Astrocyte (in vitro differentiated cells and primary cell): ENCODE results near the gene CENPX. TPM values are rescaled to one million over a fixed set of nuclear protein-coding genes. Genes with fewer than 3 reads are reported as not detected.
A peak's percentile ranks its signal among the peaks of the same experiment; 100 is the strongest.

Source experiments
- DNase-seq: peaks from one replicate; pipeline ENCODE4 v3.0.0-alpha.2; 2010; ENCODE audit warnings: low read depth
- FAIRE-seq: peaks from 2 replicates; lab custom pipeline; 2011; peaks lifted over from hg19 to GRCh38; lab: Jason Lieb, UNC
- H2AFZ ChIP-seq: 2 replicates; pipeline ENCODE4 v1.6.0; 2012; ENCODE audit warnings: low read depth, low read length, inconsistent platforms
- H3K27ac ChIP-seq: 2 replicates; pipeline ENCODE4 v1.5.1; 2011; ENCODE audit warnings: low read depth, low read length, inconsistent platforms
- H3K27me3 ChIP-seq: 2 replicates; pipeline ENCODE4 v1.6.0; 2011; ENCODE audit warnings: low read length, inconsistent platforms; ENCODE audit not compliant: insufficient read depth
- H3K36me3 ChIP-seq: 2 replicates; pipeline ENCODE4 v1.5.1; 2011; ENCODE audit warnings: low read length, inconsistent platforms; ENCODE audit not compliant: insufficient read depth
- H3K4me1 ChIP-seq: 2 replicates; pipeline ENCODE4 v1.5.1; 2011; ENCODE audit warnings: low read length, inconsistent platforms; ENCODE audit not compliant: insufficient read depth
- H3K4me2 ChIP-seq: 2 replicates; pipeline ENCODE4 v1.6.0; 2012; ENCODE audit warnings: low read length, inconsistent platforms
- H3K4me3 ChIP-seq: 2 replicates; pipeline ENCODE4 v1.5.1; 2011; ENCODE audit warnings: low read depth, mild to moderate bottlenecking, low read length, inconsistent platforms; ENCODE audit not compliant: insufficient read depth
- H3K79me2 ChIP-seq: 2 replicates; pipeline ENCODE4 v1.6.0; 2012; ENCODE audit warnings: mild to moderate bottlenecking, low read length, inconsistent platforms; ENCODE audit not compliant: insufficient read depth
- H3K9ac ChIP-seq: 2 replicates; pipeline ENCODE4 v1.6.0; 2012; ENCODE audit warnings: mild to moderate bottlenecking, low read length, inconsistent platforms
- H3K9me3 ChIP-seq: 2 replicates; pipeline ENCODE4 v1.5.1; 2012; ENCODE audit warnings: low read depth, mild to moderate bottlenecking, low read length, inconsistent platforms; ENCODE audit not compliant: insufficient read depth
- H4K20me1 ChIP-seq: 2 replicates; pipeline ENCODE4 v1.6.0; 2012; ENCODE audit warnings: low read length, inconsistent platforms; ENCODE audit not compliant: insufficient read depth
- H3K27ac Mint-ChIP-seq: one replicate; pipeline ENCODE4 v1.8.0; 2021; ENCODE audit warnings: mild to moderate bottlenecking, mixed read lengths; ENCODE audit not compliant: unreplicated experiment
- H3K27me3 Mint-ChIP-seq: one replicate; pipeline ENCODE4 v1.8.0; 2021; ENCODE audit warnings: low read depth, mixed read lengths; ENCODE audit not compliant: unreplicated experiment
- H3K36me3 Mint-ChIP-seq: one replicate; pipeline ENCODE4 v1.8.0; 2021; ENCODE audit warnings: low read depth, mixed read lengths; ENCODE audit not compliant: unreplicated experiment
- H3K4me1 Mint-ChIP-seq: one replicate; pipeline ENCODE4 v1.8.0; 2021; ENCODE audit warnings: low read depth, mixed read lengths; ENCODE audit not compliant: unreplicated experiment
- H3K4me3 Mint-ChIP-seq: one replicate; pipeline ENCODE4 v1.8.0; 2021; ENCODE audit warnings: mild to moderate bottlenecking, moderate library complexity, mixed read lengths; ENCODE audit not compliant: unreplicated experiment
- H3K9me3 Mint-ChIP-seq: one replicate; pipeline ENCODE4 v1.8.0; 2021; ENCODE audit warnings: mild to moderate bottlenecking, mixed read lengths; ENCODE audit not compliant: unreplicated experiment
- EZH2 ChIP-seq: IDR thresholded peaks from 2 replicates; pipeline ENCODE4 v1.6.1; 2012; ENCODE audit warnings: mild to moderate bottlenecking, low read length, inconsistent platforms; ENCODE audit not compliant: insufficient read depth
- total RNA-seq: library from RNA; stranded (reverse); gene quantifications from 2 replicates; pipeline ENCODE4 v1.2.1, GENCODE V29; 2021
- TF ChIP-seq, protein P1 (sequence below): IDR thresholded peaks from 2 replicates; pipeline ENCODE4 v1.5.1; 2011; ENCODE audit warnings: low read depth, mild to moderate bottlenecking, inconsistent platforms, low read length, moderate library complexity; ENCODE audit not compliant: insufficient read depth

The CENPX gene
- total RNA-seq, 1 donor from 2014 or later = 26.7 TPM

DNA sequence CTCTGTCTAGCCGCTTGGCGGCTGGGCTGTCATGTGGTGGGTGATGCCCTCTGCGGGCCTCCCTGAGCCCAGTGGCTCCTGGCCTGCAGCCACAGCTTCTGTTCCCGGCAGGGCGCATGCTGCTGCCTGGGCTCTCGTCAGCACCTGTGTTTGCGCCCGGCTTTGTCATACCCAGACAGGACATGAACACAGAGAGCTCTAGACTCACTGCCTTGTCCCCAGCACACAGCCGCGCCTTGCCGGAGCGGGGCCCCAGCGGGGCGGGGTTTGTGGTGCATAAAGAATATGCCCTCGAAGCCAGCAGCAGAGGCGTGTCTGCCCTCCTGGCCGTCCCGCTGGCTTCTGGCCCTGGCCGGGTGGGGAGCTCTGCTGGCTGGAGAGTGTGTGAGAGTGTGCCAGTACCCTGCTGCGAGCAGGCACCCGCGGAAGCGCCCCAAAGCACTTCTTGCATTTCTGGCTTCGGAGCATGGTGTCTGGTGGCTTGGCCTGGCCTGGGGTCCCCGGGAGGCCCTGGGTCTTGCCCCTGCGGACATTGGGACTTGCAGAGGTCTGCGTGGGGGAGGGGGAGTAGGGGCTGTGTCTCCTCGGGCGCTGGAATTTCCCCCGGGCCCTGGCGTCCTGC is 30.9 kb downstream of the CENPX start:
- Histone ChIP-seq H3K4me2 (peak overlapping the region; percentile 72), H3K27ac (no peak overlapping the region), H3K79me2 (peaks cover 6% of the 10 kb centered on the region), H3K36me3 (no peaks in the 10 kb centered on the region), H4K20me1 (peaks cover 55% of the 10 kb centered on the region), H2AFZ (peak overlapping the region; percentile 18), H3K4me1 (peaks cover 10% of the 10 kb centered on the region), H3K9me3 (no peaks in the 10 kb centered on the region), H3K27me3 (no peaks in the 10 kb centered on the region), H3K9ac (peak overlapping the region; percentile 23), H3K4me3 (no peak overlapping the region)
- FAIRE-seq = no peak
- H3K27me3 Mint-ChIP-seq = no peaks in the 10 kb centered on the region
- DNase-seq = peak; percentile 35
- H3K27ac Mint-ChIP-seq = no peak overlapping the region
- H3K9me3 Mint-ChIP-seq = peaks cover 5% of the 10 kb centered on the region
- H3K4me1 Mint-ChIP-seq = no peaks in the 10 kb centered on the region
- TF ChIP-seq EZH2 = no peak
- TF ChIP-seq, protein P1, sequence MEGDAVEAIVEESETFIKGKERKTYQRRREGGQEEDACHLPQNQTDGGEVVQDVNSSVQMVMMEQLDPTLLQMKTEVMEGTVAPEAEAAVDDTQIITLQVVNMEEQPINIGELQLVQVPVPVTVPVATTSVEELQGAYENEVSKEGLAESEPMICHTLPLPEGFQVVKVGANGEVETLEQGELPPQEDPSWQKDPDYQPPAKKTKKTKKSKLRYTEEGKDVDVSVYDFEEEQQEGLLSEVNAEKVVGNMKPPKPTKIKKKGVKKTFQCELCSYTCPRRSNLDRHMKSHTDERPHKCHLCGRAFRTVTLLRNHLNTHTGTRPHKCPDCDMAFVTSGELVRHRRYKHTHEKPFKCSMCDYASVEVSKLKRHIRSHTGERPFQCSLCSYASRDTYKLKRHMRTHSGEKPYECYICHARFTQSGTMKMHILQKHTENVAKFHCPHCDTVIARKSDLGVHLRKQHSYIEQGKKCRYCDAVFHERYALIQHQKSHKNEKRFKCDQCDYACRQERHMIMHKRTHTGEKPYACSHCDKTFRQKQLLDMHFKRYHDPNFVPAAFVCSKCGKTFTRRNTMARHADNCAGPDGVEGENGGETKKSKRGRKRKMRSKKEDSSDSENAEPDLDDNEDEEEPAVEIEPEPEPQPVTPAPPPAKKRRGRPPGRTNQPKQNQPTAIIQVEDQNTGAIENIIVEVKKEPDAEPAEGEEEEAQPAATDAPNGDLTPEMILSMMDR = no peak
- peaks cover 15% of the 10 kb centered on the region for H3K36me3 Mint-ChIP-seq
- no peak overlapping the region for H3K4me3 Mint-ChIP-seq

DNA sequence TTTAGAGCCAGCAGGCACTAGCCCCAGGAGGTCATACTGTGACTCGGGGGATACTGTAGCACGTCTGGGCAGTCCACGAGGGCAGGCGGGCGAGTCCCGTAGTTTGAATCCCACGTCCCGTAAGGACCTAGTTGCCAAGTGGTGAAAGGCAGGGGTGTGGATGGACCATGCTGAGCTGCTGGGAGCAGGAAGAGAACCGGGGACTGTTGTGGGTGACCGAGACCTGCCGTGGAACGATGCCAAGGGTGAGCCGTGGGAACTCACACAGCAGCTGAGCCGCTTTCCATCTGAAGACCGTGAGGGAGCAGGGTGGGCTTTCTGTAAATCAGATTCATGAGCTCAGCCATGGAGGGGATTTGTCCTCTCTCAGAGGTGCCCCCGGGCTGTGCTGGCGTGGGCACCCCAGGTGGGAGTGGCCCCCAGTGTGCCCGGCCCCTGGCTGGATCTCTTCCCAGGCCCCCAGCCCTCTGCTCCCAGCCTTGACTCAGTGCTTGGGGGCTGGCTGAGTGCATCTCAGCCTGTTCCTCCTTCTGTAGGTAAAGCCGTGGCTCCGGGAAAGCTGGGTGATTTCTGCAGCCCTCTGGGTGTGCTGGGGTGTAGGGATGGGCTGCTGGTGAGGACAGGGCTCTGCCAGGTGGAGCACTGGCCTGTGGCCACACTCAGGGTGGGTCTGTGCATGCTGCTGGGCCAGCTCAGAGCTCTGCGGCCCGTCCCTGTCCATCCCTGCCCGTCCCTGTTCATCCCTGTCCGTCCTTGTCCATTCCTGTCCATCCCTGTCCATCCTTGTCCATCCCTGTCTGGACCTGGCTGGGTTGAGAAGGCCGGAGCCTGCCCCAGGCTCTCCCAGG is 31.6 kb downstream of the CENPX start:
- H3K79me2 ChIP-seq = peaks cover 6% of the 10 kb centered on the region
- FAIRE-seq = no peak
- H3K27me3 ChIP-seq = no peaks in the 10 kb centered on the region
- no peak overlapping the region for H3K27ac ChIP-seq
- TF ChIP-seq, protein P1 = no peak
- TF ChIP-seq EZH2 = no peak
- H3K4me2 ChIP-seq = peak overlapping the region; percentile 72
- no peaks in the 10 kb centered on the region for H3K27me3 Mint-ChIP-seq
- peaks cover 54% of the 10 kb centered on the region for H4K20me1 ChIP-seq
- no peak overlapping the region for H3K4me3 ChIP-seq
- DNase-seq = no peak
- no peak overlapping the region for H3K4me3 Mint-ChIP-seq
- H3K9me3 ChIP-seq = no peaks in the 10 kb centered on the region
- H3K4me1 ChIP-seq = peaks cover 10% of the 10 kb centered on the region
- H3K4me1 Mint-ChIP-seq = no peaks in the 10 kb centered on the region
- H3K9ac ChIP-seq = no peak overlapping the region
- H3K36me3 ChIP-seq = no peaks in the 10 kb centered on the region
- H3K27ac Mint-ChIP-seq = no peak overlapping the region
- peaks cover 5% of the 10 kb centered on the region for H3K9me3 Mint-ChIP-seq
- peaks cover 19% of the 10 kb centered on the region for H3K36me3 Mint-ChIP-seq
- H2AFZ ChIP-seq = no peak overlapping the region
